Epithelial cell of proximal tubule (primary cell): ENCODE measurements around the gene MAP3K5. TPM values are rescaled to one million over a fixed set of nuclear protein-coding genes. Genes with fewer than 3 reads are reported as not detected.
"Not testable (repeated sequence)": the region's sequence is repeated elsewhere in the genome, so short reads cannot be mapped to it uniquely, and the experiment has no call there.

Source experiments
- DNase-seq: peaks from one replicate; pipeline ENCODE4 v3.0.0-alpha.2; 2011; ENCODE audit warnings: low read depth
- H3K4me3 ChIP-seq: 2 replicates; pipeline ENCODE4 v1.5.1; 2011; ENCODE audit warnings: low read depth, mild to moderate bottlenecking, low read length
- CTCF ChIP-seq: conservative IDR thresholded peaks from 2 replicates; pipeline ENCODE4 v1.5.1; 2012; ENCODE audit warnings: low read depth, mild to moderate bottlenecking, low read length
- total RNA-seq: library from RNA; depleted of rRNA; stranded (reverse); fragments of >200 nt; gene quantifications from 2 replicates; pipeline ENCODE4 v1.2.3, GENCODE V29; 2015

The MAP3K5 gene
- total RNA-seq, 1 donor from 2014 or later, result 7.8 TPM

GRCh38 chr6:136716917-136717715, 75.2 kb downstream of the MAP3K5 start:
- no peak for TF ChIP-seq CTCF
- DNase-seq, result no peak
- no peak overlapping the region for H3K4me3 ChIP-seq

GRCh38 chr6:136712642-136713041, 79.6 kb downstream of the MAP3K5 start:
- not testable (repeated sequence) for DNase-seq, H3K4me3 ChIP-seq

GRCh38 chr6:136711644-136712043, 80.6 kb downstream of the MAP3K5 start:
- H3K4me3 ChIP-seq, result no peak overlapping the region
- TF ChIP-seq CTCF, result no peak
- no peak for DNase-seq

GRCh38 chr6:136710877-136711552, 81.3 kb downstream of the MAP3K5 start:
- no peak for TF ChIP-seq CTCF
- H3K4me3 ChIP-seq, result no peak overlapping the region
- DNase-seq, result no peak

- no peak overlapping the region for H3K4me3 ChIP-seq
- DNase-seq, result no peak
- TF ChIP-seq CTCF, result no peak
Observed at GRCh38 chr6:136709429-136709828, 82.8 kb downstream of the MAP3K5 start.

- TF ChIP-seq CTCF, result no peak
- no peak overlapping the region for H3K4me3 ChIP-seq
- DNase-seq, result no peak
Observed at GRCh38 chr6:136706430-136706829, 85.8 kb downstream of the MAP3K5 start.

GRCh38 chr6:136703331-136703865, 88.9 kb downstream of the MAP3K5 start:
- TF ChIP-seq CTCF, result no peak
- no peak for DNase-seq
- H3K4me3 ChIP-seq, result no peak overlapping the region
